Calu3 (cell line): ENCODE results near the gene NHERF2. TPM values are rescaled to one million over a fixed set of nuclear protein-coding genes. Genes with fewer than 3 reads are reported as not detected.
A peak's percentile ranks its signal among the peaks of the same experiment; 100 is the strongest.

Source experiments
- BruUV-seq: library from RNA; stranded (reverse); fragments of 400-500 nt; replicated peaks from 2 replicates; lab custom pipeline; 2021; lab: Mats Ljungman, UMichigan
- CTCF ChIA-PET: fragments of 300-600 bp; sonication (Branson Sonifier 250); formaldehyde crosslinking; loops from one replicate; lab custom pipeline; 2022; ENCODE audit warnings: antibody characterized with exemption; lab: Charles Lee
- DNase-seq: peaks from one replicate; pipeline ENCODE4 v3.0.0; 2022
- H3K27ac Mint-ChIP-seq: one replicate; pipeline ENCODE4 v1.8.0; 2022; ENCODE audit warnings: mixed read lengths; ENCODE audit not compliant: unreplicated experiment
- H3K27me3 Mint-ChIP-seq: one replicate; pipeline ENCODE4 v1.8.0; 2022; ENCODE audit warnings: mixed read lengths; ENCODE audit not compliant: unreplicated experiment
- H3K36me3 Mint-ChIP-seq: one replicate; pipeline ENCODE4 v1.8.0; 2022; ENCODE audit warnings: mild to moderate bottlenecking, moderate library complexity, mixed read lengths; ENCODE audit not compliant: insufficient read depth, unreplicated experiment
- H3K4me1 Mint-ChIP-seq: one replicate; pipeline ENCODE4 v1.8.0; 2022; ENCODE audit warnings: mild to moderate bottlenecking, low read depth, mixed read lengths; ENCODE audit not compliant: unreplicated experiment
- H3K4me3 Mint-ChIP-seq: one replicate; pipeline ENCODE4 v1.8.0; 2022; ENCODE audit warnings: mild to moderate bottlenecking, low read depth, moderate library complexity, mixed read lengths; ENCODE audit not compliant: unreplicated experiment
- H3K9me3 Mint-ChIP-seq: one replicate; pipeline ENCODE4 v1.8.0; 2022; ENCODE audit warnings: low read depth, mixed read lengths; ENCODE audit not compliant: unreplicated experiment
- CTCF ChIP-seq: fragments of 200-600 bp; IDR thresholded peaks from one replicate; pipeline ENCODE4 v1.8.0; 2022; ENCODE audit warnings: antibody characterized with exemption; ENCODE audit not compliant: unreplicated experiment
- intact Hi-C: fragments of 100-400 bp; cut with micrococcal nuclease; formaldehyde crosslinking; loops from one replicate; pipeline ENCODE4 v1.10.0; 2022; ENCODE audit not compliant: unreplicated experiment
- total RNA-seq: library from RNA; stranded (reverse); gene quantifications from 2 replicates; pipeline ENCODE4 v1.2.3, GENCODE V29; 2022

The NHERF2 gene
- total RNA-seq, 1 experiment from 2014 or later: 15.7 TPM

GRCh38 chr16:2046893-2047329 lies 20.2 kb downstream of the NHERF2 start:
- peak overlapping the region; percentile 75 for H3K4me3 Mint-ChIP-seq
- no peak for TF ChIP-seq CTCF
- CTCF ChIA-PET: interaction anchor here (1.2 kb wide), 2 partner anchors 19 to 74 kb away, joined by 4 read pairs; no protein-coding TSS in a partner anchor
- peaks cover 27% of the 10 kb centered on the region for H3K4me1 Mint-ChIP-seq
- H3K27me3 Mint-ChIP-seq: no peaks in the 10 kb centered on the region
- no TSS peak for BruUV-seq
- H3K9me3 Mint-ChIP-seq: no peaks in the 10 kb centered on the region
- DNase-seq: no peak
- H3K27ac Mint-ChIP-seq: peak overlapping the region; percentile 11
- H3K36me3 Mint-ChIP-seq: peaks cover 48% of the 10 kb centered on the region
- intact Hi-C loops: no loop called here

GRCh38 chr16:2047330-2048115 lies 20.8 kb downstream of the NHERF2 start, which contains the start of the genes NTHL1 and TSC2:
Gene NTHL1 (minus strand): TSS chr16:2047834. CDS start chr16:2047823, 11 bp downstream.
Gene TSC2 (plus strand): TSS chr16:2047985. CDS start chr16:2048616, 631 bp downstream.
- peak; percentile 67 for TF ChIP-seq CTCF
- Mint-ChIP-seq H3K4me3 (peak within 1 kb of the TSS; percentile 75), H3K27me3 (no peaks in the 10 kb centered on the region), H3K36me3 (peaks cover 53% of the 10 kb centered on the region), H3K27ac (peak within 1 kb of the TSS; percentile 36), H3K9me3 (no peaks in the 10 kb centered on the region), H3K4me1 (peaks cover 27% of the 10 kb centered on the region)
- intact Hi-C loops: no loop called here
- peak; percentile 99 for DNase-seq
- CTCF ChIA-PET: interaction anchor here (0.6 to 1.3 kb wide), 10 partner anchors 10 to 852 kb away, joined by 3 to 7 read pairs (median 4); partner anchors contain the start of gene TRAF7
- BruUV-seq: no TSS peak

GRCh38 chr16:2048116-2048543 lies 21.4 kb downstream of the NHERF2 start:
- CTCF ChIA-PET: interaction anchor here (0.6 to 1.3 kb wide), 9 partner anchors 9 to 851 kb away, joined by 3 to 7 read pairs (median 3); partner anchors contain the start of gene TRAF7
- H3K36me3 Mint-ChIP-seq: peaks cover 48% of the 10 kb centered on the region
- H3K27me3 Mint-ChIP-seq: no peaks in the 10 kb centered on the region
- no peaks in the 10 kb centered on the region for H3K9me3 Mint-ChIP-seq
- no peak for TF ChIP-seq CTCF
- H3K4me3 Mint-ChIP-seq: peak overlapping the region; percentile 75
- no TSS peak for BruUV-seq
- peak overlapping the region; percentile 36 for H3K27ac Mint-ChIP-seq
- H3K4me1 Mint-ChIP-seq: peaks cover 24% of the 10 kb centered on the region
- intact Hi-C loops: no loop called here
- no peak for DNase-seq

GRCh38 chr16:2053211-2053610 lies 26.5 kb downstream of the NHERF2 start:
- H3K27me3 Mint-ChIP-seq: no peaks in the 10 kb centered on the region
- BruUV-seq: no TSS peak
- no peak for TF ChIP-seq CTCF
- peaks cover 7% of the 10 kb centered on the region for H3K4me1 Mint-ChIP-seq
- no peak overlapping the region for H3K27ac Mint-ChIP-seq
- H3K9me3 Mint-ChIP-seq: no peaks in the 10 kb centered on the region
- H3K4me3 Mint-ChIP-seq: no peak overlapping the region
- DNase-seq: no peak
- peaks cover 54% of the 10 kb centered on the region for H3K36me3 Mint-ChIP-seq
- CTCF ChIA-PET: interaction anchor here (0.6 to 1.0 kb wide), 2 partner anchors 88 to 1213 kb away, joined by 3 read pairs; no protein-coding TSS in a partner anchor
- intact Hi-C loops: no loop called here
